WERI-Rb-1 (cell line): ENCODE measurements around the gene CDIP1.

Source experiments
- DNase-seq: peaks from one replicate; pipeline ENCODE4 v3.0.0-alpha.2; 2020
- H3K27ac ChIP-seq: fragments of 250-450 bp; sonication (Bioruptor Pico); 2 replicates; pipeline ENCODE4 v1.5.1; 2020; ENCODE audit warnings: mild to moderate bottlenecking, moderate library complexity
- H3K27me3 ChIP-seq: fragments of 250-450 bp; sonication (Bioruptor Pico); 2 replicates; pipeline ENCODE4 v1.5.1; 2021; ENCODE audit warnings: mild to moderate bottlenecking, low read depth, moderate library complexity; ENCODE audit not compliant: insufficient read depth, severe bottlenecking
- H3K36me3 ChIP-seq: fragments of 250-450 bp; sonication (Bioruptor Pico); 2 replicates; pipeline ENCODE4 v1.5.1; 2020; ENCODE audit warnings: mild to moderate bottlenecking, moderate library complexity
- H3K4me3 ChIP-seq: 2 replicates; pipeline ENCODE4 v1.5.1; 2011; ENCODE audit warnings: low read depth, mild to moderate bottlenecking, control low read depth, low read length
- H3K9me3 ChIP-seq: fragments of 250-450 bp; sonication (Bioruptor Pico); 2 replicates; pipeline ENCODE4 v1.5.1; 2021; ENCODE audit warnings: mild to moderate bottlenecking, moderate library complexity; ENCODE audit not compliant: severe bottlenecking
- CTCF ChIP-seq: IDR thresholded peaks from 2 replicates; pipeline ENCODE4 v1.5.1; 2011; ENCODE audit warnings: low read depth, mild to moderate bottlenecking, control low read depth, inconsistent platforms, low read length

CDIP1 gene

GRCh38 chr16:4474192-4474961 lies 64.2 kb downstream of the CDIP1 start, which contains the start of gene NMRAL1:
Gene NMRAL1, minus strand, starts transcription at chr16:4474625. Its CDS starts 493 bp downstream, at chr16:4474132.
- Histone ChIP-seq H3K36me3 (peaks cover 11% of the 10 kb centered on the region), H3K9me3 (no peaks in the 10 kb centered on the region), H3K4me3 (no peak within 1 kb of the TSS), H3K27me3 (no peaks in the 10 kb centered on the region), H3K27ac (no peak within 1 kb of the TSS)
- DNase-seq: no peak
- no peak for TF ChIP-seq CTCF

GRCh38 chr16:4472880-4473279 lies 65.7 kb downstream of the CDIP1 start:
- H3K4me3 ChIP-seq: no peak overlapping the region
- no peaks in the 10 kb centered on the region for H3K9me3 ChIP-seq
- TF ChIP-seq CTCF: no peak
- DNase-seq: no peak
- no peak overlapping the region for H3K27ac ChIP-seq
- H3K27me3 ChIP-seq: no peaks in the 10 kb centered on the region
- peaks cover under 1% of the 10 kb centered on the region; the same call in 1 of the 2 replicates for H3K36me3 ChIP-seq

GRCh38 chr16:4471869-4472268 lies 66.7 kb downstream of the CDIP1 start:
- no peak overlapping the region for H3K27ac ChIP-seq
- no peak for DNase-seq
- H3K4me3 ChIP-seq: no peak overlapping the region
- no peak for TF ChIP-seq CTCF
- no peaks in the 10 kb centered on the region for H3K9me3 ChIP-seq
- no peaks in the 10 kb centered on the region; the same call in 1 of the 2 replicates for H3K36me3 ChIP-seq
- H3K27me3 ChIP-seq: no peaks in the 10 kb centered on the region

GRCh38 chr16:4468972-4469371 lies 69.6 kb downstream of the CDIP1 start:
- Histone ChIP-seq H3K27ac (no peak overlapping the region), H3K36me3 (no peaks in the 10 kb centered on the region), H3K9me3 (no peaks in the 10 kb centered on the region), H3K27me3 (no peaks in the 10 kb centered on the region), H3K4me3 (no peak overlapping the region)
- TF ChIP-seq CTCF: no peak
- no peak for DNase-seq

GRCh38 chr16:4467916-4468315 lies 70.7 kb downstream of the CDIP1 start:
- Histone ChIP-seq H3K27me3 (no peaks in the 10 kb centered on the region), H3K9me3 (no peaks in the 10 kb centered on the region), H3K27ac (no peak overlapping the region), H3K36me3 (no peaks in the 10 kb centered on the region; the same call in 1 of the 2 replicates), H3K4me3 (no peak overlapping the region)
- no peak for DNase-seq
- no peak for TF ChIP-seq CTCF
